GM19193 (cell line): ENCODE measurements around the gene MUC13.

Experiments used
- POLR2A ChIP-seq: IDR thresholded peaks from 4 replicates; pipeline ENCODE4 v1.6.1; 2011; ENCODE audit not compliant: insufficient read depth, insufficient read length; ENCODE audit errors: extremely low read depth

MUC13 gene

GRCh38 chr3:124934577-124934976 is at the start of gene MUC13:
MUC13 (minus strand) TSS chr3:124934751; CDS start chr3:124934712, 39 bp downstream.
- no peak for TF ChIP-seq POLR2A

GRCh38 chr3:124982855-124983254 is 48.3 kb upstream of the MUC13 start:
- no peak for TF ChIP-seq POLR2A

GRCh38 chr3:124981472-124981871 is 46.9 kb upstream of the MUC13 start:
- no peak for TF ChIP-seq POLR2A

GRCh38 chr3:124978627-124979026 is 44.1 kb upstream of the MUC13 start:
- TF ChIP-seq POLR2A, result no peak

- TF ChIP-seq POLR2A, result no peak
Measured at GRCh38 chr3:124976383-124976782, 41.8 kb upstream of the MUC13 start.

- TF ChIP-seq POLR2A, result no peak
Measured at GRCh38 chr3:124974691-124975090, 40.1 kb upstream of the MUC13 start.

GRCh38 chr3:124973290-124973689 is 38.7 kb upstream of the MUC13 start:
- TF ChIP-seq POLR2A, result no peak

GRCh38 chr3:124972457-124972856 is 37.9 kb upstream of the MUC13 start:
- no peak for TF ChIP-seq POLR2A

GRCh38 chr3:124969963-124970722 is 35.6 kb upstream of the MUC13 start:
- no peak for TF ChIP-seq POLR2A

GRCh38 chr3:124969190-124969589 is 34.6 kb upstream of the MUC13 start:
- no peak for TF ChIP-seq POLR2A

- no peak for TF ChIP-seq POLR2A
Measured at GRCh38 chr3:124967964-124968363, 33.4 kb upstream of the MUC13 start.

- TF ChIP-seq POLR2A, result no peak
Measured at GRCh38 chr3:124966521-124967445, 32.2 kb upstream of the MUC13 start.

GRCh38 chr3:124965413-124965812 is 30.9 kb upstream of the MUC13 start:
- no peak for TF ChIP-seq POLR2A

GRCh38 chr3:124964387-124964786 is 29.8 kb upstream of the MUC13 start:
- no peak for TF ChIP-seq POLR2A

GRCh38 chr3:124963755-124964154 is 29.2 kb upstream of the MUC13 start:
- TF ChIP-seq POLR2A, result no peak

- TF ChIP-seq POLR2A, result no peak
Measured at GRCh38 chr3:124962403-124962940, 27.9 kb upstream of the MUC13 start.

- TF ChIP-seq POLR2A, result no peak
Measured at GRCh38 chr3:124960698-124961097, 26.1 kb upstream of the MUC13 start.
